ENCODE data around the gene EHF. TPM values are rescaled to one million over a fixed set of nuclear protein-coding genes. Genes with fewer than 3 reads are reported as not detected.

Gene EHF
- total and polyA plus RNA-seq, 5 donors from 2014 or later: not detected

- Mint-ChIP-seq H3K27ac (no peak overlapping the region), H3K4me3 (no peak overlapping the region)
- DNase-seq: no peak
Observed at GRCh38 chr11:34594603-34595002, 26.3 kb upstream of the EHF start.

GRCh38 chr11:34595391-34595790 lies 25.5 kb upstream of the EHF start:
- peaks cover 4% of the 10 kb centered on the region for H3K36me3 Mint-ChIP-seq
- DNase-seq: no peak
- Histone ChIP-seq H3K27me3 (ENCODE audit: control insufficient read depth, insufficient read depth, low read length) (peaks cover 20% of the 10 kb centered on the region), H3K27ac (ENCODE audit: insufficient read depth, low read length, poor library complexity, severe bottlenecking) (no peak overlapping the region), H3K4me1 (ENCODE audit: control insufficient read depth, insufficient read depth, low read length, poor library complexity, severe bottlenecking) (no peaks in the 10 kb centered on the region), H3K36me3 (ENCODE audit: control insufficient read depth, insufficient read depth, low read length) (no peaks in the 10 kb centered on the region), H3K9me3 (ENCODE audit: control insufficient read depth in 2 of 2, low read length in 2 of 2) (peaks cover 0 to 2% of the 10 kb centered on the region in 2 experiments), H3K4me3 (ENCODE audit: low read depth, low read length) (no peak overlapping the region)
- peaks cover 0 to 12% (median 3%) of the 10 kb centered on the region in 7 donors for H3K9me3 Mint-ChIP-seq
- H3K4me1 Mint-ChIP-seq: peaks cover 0 to 5% (median 0%) of the 10 kb centered on the region in 4 donors
- H3K27me3 Mint-ChIP-seq: peaks cover 61% of the 10 kb centered on the region
- no peak overlapping the region for H3K27ac Mint-ChIP-seq
- no peak overlapping the region for H3K4me3 Mint-ChIP-seq
- ATAC-seq (ENCODE audit: low read depth in 2 of 2): no peak

More at GRCh38 chr11:34594603-34595002, 26.3 kb upstream of the EHF start:
- H3K4me1 Mint-ChIP-seq: peaks cover 0 to 2% (median 0%) of the 10 kb centered on the region in 4 donors
- Histone ChIP-seq H3K27ac (ENCODE audit: insufficient read depth, low read length, poor library complexity, severe bottlenecking) (no peak overlapping the region), H3K4me1 (ENCODE audit: control insufficient read depth, insufficient read depth, low read length, poor library complexity, severe bottlenecking) (no peaks in the 10 kb centered on the region), H3K9me3 (ENCODE audit: control insufficient read depth in 2 of 2, low read length in 2 of 2) (peaks cover 0 to 2% of the 10 kb centered on the region in 2 experiments), H3K27me3 (ENCODE audit: control insufficient read depth, insufficient read depth, low read length) (peaks cover 23% of the 10 kb centered on the region), H3K36me3 (ENCODE audit: control insufficient read depth, insufficient read depth, low read length) (no peaks in the 10 kb centered on the region), H3K4me3 (ENCODE audit: low read depth, low read length) (no peak overlapping the region)
- H3K27me3 Mint-ChIP-seq: peaks cover 59% of the 10 kb centered on the region
- H3K9me3 Mint-ChIP-seq: peaks cover 0 to 12% (median 3%) of the 10 kb centered on the region in 7 donors
- peaks cover 4% of the 10 kb centered on the region for H3K36me3 Mint-ChIP-seq
- no peak for ATAC-seq (ENCODE audit: low read depth in 2 of 2)

- DNase-seq (no peak), ATAC-seq (ENCODE audit: low read depth in 2 of 2) (no peak)
- H3K27me3 Mint-ChIP-seq: peaks cover 59% of the 10 kb centered on the region
- peaks cover 0 to 12% (median 3%) of the 10 kb centered on the region in 7 donors for H3K9me3 Mint-ChIP-seq
- H3K4me3 Mint-ChIP-seq: no peak overlapping the region
- peaks cover 4% of the 10 kb centered on the region for H3K36me3 Mint-ChIP-seq
- peaks cover 20% of the 10 kb centered on the region for H3K27me3 ChIP-seq (ENCODE audit: control insufficient read depth, insufficient read depth, low read length)
- no peak overlapping the region for H3K27ac Mint-ChIP-seq
- peaks cover 0 to 5% (median 0%) of the 10 kb centered on the region in 4 donors for H3K4me1 Mint-ChIP-seq
- H3K4me1 ChIP-seq (ENCODE audit: control insufficient read depth, insufficient read depth, low read length, poor library complexity, severe bottlenecking): no peaks in the 10 kb centered on the region
- H3K36me3 ChIP-seq (ENCODE audit: control insufficient read depth, insufficient read depth, low read length): no peaks in the 10 kb centered on the region
- H3K9me3 ChIP-seq (ENCODE audit: control insufficient read depth in 2 of 2, low read length in 2 of 2): peaks cover 0 to 2% of the 10 kb centered on the region in 2 experiments
- H3K4me3 ChIP-seq (ENCODE audit: low read depth, low read length): no peak overlapping the region
- H3K27ac ChIP-seq (ENCODE audit: insufficient read depth, low read length, poor library complexity, severe bottlenecking): no peak overlapping the region
Observed at GRCh38 chr11:34595960-34596644, 24.8 kb upstream of the EHF start.

- H3K27ac ChIP-seq (ENCODE audit: insufficient read depth, low read length, poor library complexity, severe bottlenecking): no peak overlapping the region
- DNase-seq: no peak
- H3K27me3 ChIP-seq (ENCODE audit: control insufficient read depth, insufficient read depth, low read length): peaks cover 3% of the 10 kb centered on the region
- H3K36me3 ChIP-seq (ENCODE audit: control insufficient read depth, insufficient read depth, low read length): no peaks in the 10 kb centered on the region
- Mint-ChIP-seq H3K4me3 (no peak overlapping the region), H3K9me3 (peaks cover 0 to 2% (median 0%) of the 10 kb centered on the region in 7 donors), H3K36me3 (no peaks in the 10 kb centered on the region), H3K27ac (peak overlapping the region in 1 of 3 donors; percentile 4), H3K4me1 (peaks cover 0 to 5% (median 0%) of the 10 kb centered on the region in 4 donors), H3K27me3 (peaks cover 35% of the 10 kb centered on the region)
- no peaks in the 10 kb centered on the region for H3K9me3 ChIP-seq (ENCODE audit: control insufficient read depth in 2 of 2, low read length in 2 of 2)
- no peak for ATAC-seq (ENCODE audit: low read depth in 2 of 2)
- no peaks in the 10 kb centered on the region for H3K4me1 ChIP-seq (ENCODE audit: control insufficient read depth, insufficient read depth, low read length, poor library complexity, severe bottlenecking)
- no peak overlapping the region for H3K4me3 ChIP-seq (ENCODE audit: low read depth, low read length)
Observed at GRCh38 chr11:34599406-34599945, 21.4 kb upstream of the EHF start.

GRCh38 chr11:34600339-34601084 lies 20.4 kb upstream of the EHF start:
- DNase-seq (no peak), ATAC-seq (ENCODE audit: low read depth in 2 of 2) (no peak)
- no peaks in the 10 kb centered on the region for H3K36me3 Mint-ChIP-seq
- peaks cover 0 to 5% (median 0%) of the 10 kb centered on the region in 4 donors for H3K4me1 Mint-ChIP-seq
- H3K27me3 Mint-ChIP-seq: peaks cover 31% of the 10 kb centered on the region
- H3K36me3 ChIP-seq (ENCODE audit: control insufficient read depth, insufficient read depth, low read length): no peaks in the 10 kb centered on the region
- no peaks in the 10 kb centered on the region for H3K27me3 ChIP-seq (ENCODE audit: control insufficient read depth, insufficient read depth, low read length)
- H3K27ac Mint-ChIP-seq: no peak overlapping the region
- H3K4me3 Mint-ChIP-seq: no peak overlapping the region
- no peak overlapping the region for H3K27ac ChIP-seq (ENCODE audit: insufficient read depth, low read length, poor library complexity, severe bottlenecking)
- peaks cover 0 to 2% (median 0%) of the 10 kb centered on the region in 7 donors for H3K9me3 Mint-ChIP-seq
- no peaks in the 10 kb centered on the region for H3K9me3 ChIP-seq (ENCODE audit: control insufficient read depth in 2 of 2, low read length in 2 of 2)
- H3K4me3 ChIP-seq (ENCODE audit: low read depth, low read length): no peak overlapping the region
- no peaks in the 10 kb centered on the region for H3K4me1 ChIP-seq (ENCODE audit: control insufficient read depth, insufficient read depth, low read length, poor library complexity, severe bottlenecking)

- no peak overlapping the region for H3K4me3 ChIP-seq (ENCODE audit: low read depth, low read length)
- no peaks in the 10 kb centered on the region for H3K36me3 ChIP-seq (ENCODE audit: control insufficient read depth, insufficient read depth, low read length)
- no peaks in the 10 kb centered on the region for H3K27me3 ChIP-seq (ENCODE audit: control insufficient read depth, insufficient read depth, low read length)
- H3K4me1 ChIP-seq (ENCODE audit: control insufficient read depth, insufficient read depth, low read length, poor library complexity, severe bottlenecking): no peaks in the 10 kb centered on the region
- Mint-ChIP-seq H3K27me3 (peaks cover 28% of the 10 kb centered on the region), H3K36me3 (no peaks in the 10 kb centered on the region), H3K4me1 (peaks cover 0 to 5% (median 0%) of the 10 kb centered on the region in 4 donors), H3K4me3 (no peak overlapping the region), H3K27ac (no peak overlapping the region), H3K9me3 (peaks cover 0 to 2% (median 0%) of the 10 kb centered on the region in 7 donors)
- ATAC-seq (ENCODE audit: low read depth in 2 of 2): no peak
- H3K27ac ChIP-seq (ENCODE audit: insufficient read depth, low read length, poor library complexity, severe bottlenecking): no peak overlapping the region
- no peaks in the 10 kb centered on the region for H3K9me3 ChIP-seq (ENCODE audit: control insufficient read depth in 2 of 2, low read length in 2 of 2)
- DNase-seq: no peak
Observed at GRCh38 chr11:34601085-34601444, 19.8 kb upstream of the EHF start.

- Histone ChIP-seq H3K4me3 (ENCODE audit: low read depth, low read length) (no peak overlapping the region), H3K9me3 (ENCODE audit: control insufficient read depth in 2 of 2, low read length in 2 of 2) (no peaks in the 10 kb centered on the region), H3K27ac (ENCODE audit: insufficient read depth, low read length, poor library complexity, severe bottlenecking) (no peak overlapping the region), H3K4me1 (ENCODE audit: control insufficient read depth, insufficient read depth, low read length, poor library complexity, severe bottlenecking) (no peaks in the 10 kb centered on the region), H3K27me3 (ENCODE audit: control insufficient read depth, insufficient read depth, low read length) (no peaks in the 10 kb centered on the region), H3K36me3 (ENCODE audit: control insufficient read depth, insufficient read depth, low read length) (no peaks in the 10 kb centered on the region)
- Mint-ChIP-seq H3K27ac (no peak overlapping the region), H3K36me3 (no peaks in the 10 kb centered on the region), H3K4me3 (no peak overlapping the region), H3K27me3 (peaks cover 23% of the 10 kb centered on the region), H3K9me3 (peaks cover 0 to 2% (median 0%) of the 10 kb centered on the region in 7 donors), H3K4me1 (peaks cover 0 to 5% (median 0%) of the 10 kb centered on the region in 4 donors)
- no peak for ATAC-seq (ENCODE audit: low read depth in 2 of 2)
- no peak for DNase-seq
Observed at GRCh38 chr11:34601609-34602008, 19.3 kb upstream of the EHF start.
